GM04503 (cell line): ENCODE data around the gene NR6A1.

Experiments
- DNase-seq: peaks from one replicate; pipeline ENCODE4 v3.0.0-alpha.2; 2012; ENCODE audit warnings: low read depth

The NR6A1 gene

GRCh38 chr9:124522121-124523098 lies 248.7 kb downstream of the NR6A1 start:
- no peak for DNase-seq

GRCh38 chr9:124521142-124521541 lies 250.0 kb downstream of the NR6A1 start:
- DNase-seq = no peak

GRCh38 chr9:124520206-124520596 lies 250.9 kb downstream of the NR6A1 start:
- DNase-seq = no peak

GRCh38 chr9:124518116-124518515 lies 253.0 kb downstream of the NR6A1 start:
- DNase-seq = no peak

GRCh38 chr9:124517600-124517999 lies 253.5 kb downstream of the NR6A1 start:
- no peak for DNase-seq

- no peak for DNase-seq
Measured at GRCh38 chr9:124514874-124515273, 256.2 kb downstream of the NR6A1 start.

- DNase-seq = no peak
Measured at GRCh38 chr9:124514125-124514524, 257.0 kb downstream of the NR6A1 start.

GRCh38 chr9:124513376-124513994 lies 257.6 kb downstream of the NR6A1 start:
- DNase-seq = no peak

GRCh38 chr9:124512806-124513204 lies 258.3 kb downstream of the NR6A1 start:
- no peak for DNase-seq

- no peak for DNase-seq
Measured at GRCh38 chr9:124511891-124512805, 259.0 kb downstream of the NR6A1 start.

- DNase-seq = no peak
Measured at GRCh38 chr9:124511426-124511840, 259.7 kb downstream of the NR6A1 start.

- no peak for DNase-seq
Measured at GRCh38 chr9:124510650-124511425, 260.3 kb downstream of the NR6A1 start.

- DNase-seq = no peak
Measured at GRCh38 chr9:124507880-124508423, 263.2 kb downstream of the NR6A1 start.

GRCh38 chr9:124506931-124507879 lies 263.9 kb downstream of the NR6A1 start, which contains the start of gene NR5A1:
Gene NR5A1, minus strand, starts transcription at chr9:124507399. Its CDS starts 4,004 bp downstream, at chr9:124503395.
- no peak for DNase-seq

- no peak for DNase-seq
Measured at GRCh38 chr9:124506433-124506832, 264.7 kb downstream of the NR6A1 start.

- DNase-seq = no peak
Measured at GRCh38 chr9:124505901-124506346, 265.2 kb downstream of the NR6A1 start.

- no peak for DNase-seq
Measured at GRCh38 chr9:124505006-124505900, 265.9 kb downstream of the NR6A1 start.

- no peak for DNase-seq
Measured at GRCh38 chr9:124504530-124505005, 266.5 kb downstream of the NR6A1 start.
